Brain microvascular endothelial cell (primary cell): Measurements from ENCODE around the gene ADD1.

Experiments
- DNase-seq: peaks from one replicate; pipeline ENCODE4 v3.0.0-alpha.2; 2020
- H3K27ac ChIP-seq: fragments of 250-450 bp; sonication (Bioruptor Pico); 2 replicates; pipeline ENCODE4 v1.5.1; 2020; ENCODE audit warnings: mild to moderate bottlenecking, moderate library complexity
- H3K27me3 ChIP-seq: fragments of 250-450 bp; sonication (Bioruptor Pico); replicated peaks from 2 replicates; pipeline ENCODE4 v1.5.1; 2020; ENCODE audit warnings: mild to moderate bottlenecking
- H3K36me3 ChIP-seq: fragments of 250-450 bp; sonication (Bioruptor Pico); replicated peaks from 2 replicates; pipeline ENCODE4 v1.5.1; 2020; ENCODE audit warnings: mild to moderate bottlenecking
- H3K4me3 ChIP-seq: 2 replicates; pipeline ENCODE4 v1.5.1; 2011; ENCODE audit warnings: low read depth, mild to moderate bottlenecking, control low read depth, low read length, moderate library complexity
- CTCF ChIP-seq: IDR thresholded peaks from 2 replicates; pipeline ENCODE4 v1.5.1; 2011; ENCODE audit warnings: low read depth, mild to moderate bottlenecking, moderate library complexity, low read length, control low read depth, inconsistent platforms; ENCODE audit errors: missing control alignments
- in situ Hi-C: cut with HindIII; loops from 2 replicates; pipeline ENCODE4 v1.10.0; 2017; ENCODE audit warnings: low sequenced_read_pairs, low pct_ligation_motif_present

Gene ADD1

GRCh38 chr4:2886622-2887021 is 43.0 kb downstream of the ADD1 start:
- DNase-seq = no peak
- no peak for TF ChIP-seq CTCF
- H3K36me3 ChIP-seq = peaks cover 32% of the 10 kb centered on the region
- no peak overlapping the region for H3K4me3 ChIP-seq
- H3K27ac ChIP-seq = no peak overlapping the region
- H3K27me3 ChIP-seq = no peaks in the 10 kb centered on the region
- in situ Hi-C loops = no loop called here

GRCh38 chr4:2887343-2887742 is 43.7 kb downstream of the ADD1 start:
- Histone ChIP-seq H3K36me3 (peaks cover 28% of the 10 kb centered on the region), H3K27ac (no peak overlapping the region), H3K4me3 (no peak overlapping the region), H3K27me3 (no peaks in the 10 kb centered on the region)
- no peak for DNase-seq
- TF ChIP-seq CTCF = no peak
- in situ Hi-C loops = no loop called here

- Histone ChIP-seq H3K27me3 (no peaks in the 10 kb centered on the region), H3K4me3 (no peak overlapping the region), H3K27ac (no peak overlapping the region), H3K36me3 (peaks cover 24% of the 10 kb centered on the region)
- no peak for TF ChIP-seq CTCF
- no peak for DNase-seq
- in situ Hi-C loops = no loop called here
These were observed 45.2 kb downstream of the ADD1 start for GRCh38 chr4:2888886-2889285.

GRCh38 chr4:2891294-2891693 is 47.6 kb downstream of the ADD1 start:
- TF ChIP-seq CTCF = no peak
- in situ Hi-C loops = no loop called here
- no peak overlapping the region for H3K27ac ChIP-seq
- peak; percentile 37 for DNase-seq
- H3K36me3 ChIP-seq = peaks cover 24% of the 10 kb centered on the region
- H3K27me3 ChIP-seq = no peaks in the 10 kb centered on the region
- H3K4me3 ChIP-seq = no peak overlapping the region

- DNase-seq = no peak
- H3K27ac ChIP-seq = no peak overlapping the region
- in situ Hi-C loops = no loop called here
- no peaks in the 10 kb centered on the region for H3K27me3 ChIP-seq
- H3K36me3 ChIP-seq = peaks cover 35% of the 10 kb centered on the region
- no peak overlapping the region for H3K4me3 ChIP-seq
- no peak for TF ChIP-seq CTCF
These were observed 50.1 kb downstream of the ADD1 start for GRCh38 chr4:2893772-2894171.

GRCh38 chr4:2898001-2898400 is 54.4 kb downstream of the ADD1 start:
- TF ChIP-seq CTCF = no peak
- Histone ChIP-seq H3K27ac (no peak overlapping the region), H3K36me3 (peaks cover 58% of the 10 kb centered on the region), H3K4me3 (no peak overlapping the region), H3K27me3 (no peaks in the 10 kb centered on the region)
- in situ Hi-C loops = no loop called here
- DNase-seq = no peak
